ENCODE results near the gene MAST4.
"Not testable (repeated sequence)": the region's sequence is repeated elsewhere in the genome, so short reads cannot be mapped to it uniquely, and the experiment has no call there.

The MAST4 gene

DNA sequence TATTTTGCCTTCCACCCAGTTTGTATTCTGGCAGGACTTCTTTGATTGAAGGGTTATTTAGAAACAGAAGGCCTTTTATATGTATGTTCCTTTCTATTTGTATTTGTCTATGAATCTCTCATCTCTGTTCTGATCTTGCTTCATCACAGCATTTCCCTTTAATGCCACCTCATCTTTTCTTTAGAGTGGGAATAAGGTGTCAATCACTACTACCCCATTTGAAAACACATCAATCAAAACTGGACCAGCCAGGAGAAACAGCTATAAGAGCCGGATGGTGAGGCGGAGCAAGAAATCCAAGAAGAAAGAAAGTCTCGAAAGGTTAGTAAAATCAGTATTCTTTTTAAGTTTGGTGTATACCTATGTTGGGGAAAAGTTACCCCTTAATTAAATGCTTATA, 564.1 kb downstream of the MAST4 start:
- DNase-seq (ENCODE audit: low read depth in 2 of 2): no peak

DNA sequence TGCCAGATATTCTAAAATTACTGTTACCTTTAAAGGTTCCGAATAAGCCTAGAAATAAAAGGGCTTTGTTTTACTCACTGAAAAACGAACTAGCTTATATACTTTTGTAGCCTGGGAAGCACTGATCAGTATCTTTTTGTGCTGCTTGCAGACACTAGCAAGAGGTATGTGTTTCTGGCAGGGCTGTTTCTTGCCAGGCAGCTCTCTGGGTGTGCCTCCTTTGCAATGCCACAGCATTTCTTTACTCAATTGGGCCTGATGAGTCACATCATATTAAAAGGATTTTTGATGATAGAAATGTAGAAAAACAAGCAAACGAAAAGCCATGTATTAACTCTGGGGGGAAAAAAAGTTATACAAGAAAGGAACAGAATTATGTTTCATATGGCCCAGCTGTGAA, 564.8 kb downstream of the MAST4 start:
- no peak for DNase-seq (ENCODE audit: low read depth in 2 of 2)

DNA sequence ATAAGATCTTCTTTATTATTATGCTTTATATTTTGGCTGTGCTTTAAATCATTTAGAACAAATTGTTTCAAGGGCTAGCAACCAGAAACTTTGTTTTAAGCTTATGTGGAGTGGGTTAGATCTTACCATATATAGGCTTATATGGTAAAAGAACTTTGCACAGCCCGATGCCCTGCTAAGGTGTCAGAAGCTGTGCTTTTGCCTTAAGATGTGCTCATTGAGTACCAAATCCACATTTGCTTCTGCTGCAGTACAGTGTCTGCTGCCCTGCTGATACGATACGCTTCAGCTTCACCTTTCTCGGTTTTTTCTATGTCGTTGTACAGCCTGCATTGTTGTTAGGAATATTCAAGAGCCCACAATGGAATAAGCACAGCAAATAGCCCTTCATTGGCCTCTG, 565.6 kb downstream of the MAST4 start:
- DNase-seq (ENCODE audit: low read depth in 2 of 2): no peak

DNA sequence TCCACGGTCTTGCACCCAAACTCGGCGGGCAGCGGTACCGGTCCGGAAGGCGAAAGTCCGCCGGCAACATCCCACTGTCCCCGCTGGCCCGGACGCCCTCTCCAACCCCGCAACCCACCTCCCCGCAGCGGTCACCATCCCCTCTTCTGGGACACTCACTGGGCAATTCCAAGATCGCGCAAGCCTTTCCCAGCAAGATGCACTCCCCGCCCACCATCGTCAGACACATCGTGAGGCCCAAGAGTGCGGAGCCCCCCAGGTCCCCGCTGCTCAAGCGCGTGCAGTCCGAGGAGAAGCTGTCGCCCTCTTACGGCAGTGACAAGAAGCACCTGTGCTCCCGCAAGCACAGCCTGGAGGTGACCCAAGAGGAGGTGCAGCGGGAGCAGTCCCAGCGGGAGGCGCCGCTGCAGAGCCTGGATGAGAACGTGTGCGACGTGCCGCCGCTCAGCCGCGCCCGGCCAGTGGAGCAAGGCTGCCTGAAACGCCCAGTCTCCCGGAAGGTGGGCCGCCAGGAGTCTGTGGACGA, 567.1 kb downstream of the MAST4 start:
- no peak for DNase-seq (ENCODE audit: low read depth in 2 of 2)

DNA sequence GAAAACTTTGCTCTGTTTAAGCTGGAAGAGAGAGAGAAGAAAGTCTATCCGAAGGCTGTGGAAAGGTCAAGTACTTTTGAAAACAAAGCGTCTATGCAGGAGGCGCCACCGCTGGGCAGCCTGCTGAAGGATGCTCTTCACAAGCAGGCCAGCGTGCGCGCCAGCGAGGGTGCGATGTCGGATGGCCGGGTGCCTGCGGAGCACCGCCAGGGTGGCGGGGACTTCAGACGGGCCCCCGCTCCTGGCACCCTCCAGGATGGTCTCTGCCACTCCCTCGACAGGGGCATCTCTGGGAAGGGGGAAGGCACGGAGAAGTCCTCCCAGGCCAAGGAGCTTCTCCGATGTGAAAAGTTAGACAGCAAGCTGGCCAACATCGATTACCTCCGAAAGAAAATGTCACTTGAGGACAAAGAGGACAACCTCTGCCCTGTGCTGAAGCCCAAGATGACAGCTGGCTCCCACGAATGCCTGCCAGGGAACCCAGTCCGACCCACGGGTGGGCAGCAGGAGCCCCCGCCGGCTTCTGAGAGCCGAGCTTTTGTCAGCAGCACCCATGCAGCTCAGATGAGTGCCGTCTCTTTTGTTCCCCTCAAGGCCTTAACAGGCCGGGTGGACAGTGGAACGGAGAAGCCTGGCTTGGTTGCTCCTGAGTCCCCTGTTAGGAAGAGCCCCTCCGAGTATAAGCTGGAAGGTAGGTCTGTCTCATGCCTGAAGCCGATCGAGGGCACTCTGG, 567.8 kb downstream of the MAST4 start:
- DNase-seq (ENCODE audit: low read depth in 2 of 2): no peak

DNA sequence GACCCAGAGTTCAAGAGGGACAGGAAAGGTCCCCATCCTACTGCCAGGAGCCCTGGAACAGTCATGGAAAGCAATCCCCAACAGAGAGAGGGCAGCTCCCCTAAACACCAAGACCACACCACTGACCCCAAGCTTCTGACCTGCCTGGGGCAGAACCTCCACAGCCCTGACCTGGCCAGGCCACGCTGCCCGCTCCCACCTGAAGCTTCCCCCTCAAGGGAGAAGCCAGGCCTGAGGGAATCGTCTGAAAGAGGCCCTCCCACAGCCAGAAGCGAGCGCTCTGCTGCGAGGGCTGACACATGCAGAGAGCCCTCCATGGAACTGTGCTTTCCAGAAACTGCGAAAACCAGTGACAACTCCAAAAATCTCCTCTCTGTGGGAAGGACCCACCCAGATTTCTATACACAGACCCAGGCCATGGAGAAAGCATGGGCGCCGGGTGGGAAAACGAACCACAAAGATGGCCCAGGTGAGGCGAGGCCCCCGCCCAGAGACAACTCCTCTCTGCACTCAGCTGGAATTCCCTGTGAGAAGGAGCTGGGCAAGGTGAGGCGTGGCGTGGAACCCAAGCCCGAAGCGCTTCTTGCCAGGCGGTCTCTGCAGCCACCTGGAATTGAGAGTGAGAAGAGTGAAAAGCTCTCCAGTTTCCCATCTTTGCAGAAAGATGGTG, 568.8 kb downstream of the MAST4 start:
- no peak for DNase-seq (ENCODE audit: low read depth in 2 of 2)

DNA sequence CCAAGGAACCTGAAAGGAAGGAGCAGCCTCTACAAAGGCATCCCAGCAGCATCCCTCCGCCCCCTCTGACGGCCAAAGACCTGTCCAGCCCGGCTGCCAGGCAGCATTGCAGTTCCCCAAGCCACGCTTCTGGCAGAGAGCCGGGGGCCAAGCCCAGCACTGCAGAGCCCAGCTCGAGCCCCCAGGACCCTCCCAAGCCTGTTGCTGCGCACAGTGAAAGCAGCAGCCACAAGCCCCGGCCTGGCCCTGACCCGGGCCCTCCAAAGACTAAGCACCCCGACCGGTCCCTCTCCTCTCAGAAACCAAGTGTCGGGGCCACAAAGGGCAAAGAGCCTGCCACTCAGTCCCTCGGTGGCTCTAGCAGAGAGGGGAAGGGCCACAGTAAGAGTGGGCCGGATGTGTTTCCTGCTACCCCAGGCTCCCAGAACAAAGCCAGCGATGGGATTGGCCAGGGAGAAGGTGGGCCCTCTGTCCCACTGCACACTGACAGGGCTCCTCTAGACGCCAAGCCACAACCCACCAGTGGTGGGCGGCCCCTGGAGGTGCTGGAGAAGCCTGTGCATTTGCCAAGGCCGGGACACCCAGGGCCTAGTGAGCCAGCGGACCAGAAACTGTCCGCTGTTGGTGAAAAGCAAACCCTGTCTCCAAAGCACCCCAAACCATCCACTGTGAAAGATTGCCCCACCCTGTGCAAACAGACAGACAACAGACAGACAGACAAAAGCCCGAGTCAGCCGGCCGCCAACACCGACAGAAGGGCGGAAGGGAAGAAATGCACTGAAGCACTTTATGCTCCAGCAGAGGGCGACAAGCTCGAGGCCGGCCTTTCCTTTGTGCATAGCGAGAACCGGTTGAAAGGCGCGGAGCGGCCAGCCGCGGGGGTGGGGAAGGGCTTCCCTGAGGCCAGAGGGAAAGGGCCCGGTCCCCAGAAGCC, 569.6 kb downstream of the MAST4 start:
- peak; percentile 56 to 72 for DNase-seq (ENCODE audit: low read depth in 2 of 2)

DNA sequence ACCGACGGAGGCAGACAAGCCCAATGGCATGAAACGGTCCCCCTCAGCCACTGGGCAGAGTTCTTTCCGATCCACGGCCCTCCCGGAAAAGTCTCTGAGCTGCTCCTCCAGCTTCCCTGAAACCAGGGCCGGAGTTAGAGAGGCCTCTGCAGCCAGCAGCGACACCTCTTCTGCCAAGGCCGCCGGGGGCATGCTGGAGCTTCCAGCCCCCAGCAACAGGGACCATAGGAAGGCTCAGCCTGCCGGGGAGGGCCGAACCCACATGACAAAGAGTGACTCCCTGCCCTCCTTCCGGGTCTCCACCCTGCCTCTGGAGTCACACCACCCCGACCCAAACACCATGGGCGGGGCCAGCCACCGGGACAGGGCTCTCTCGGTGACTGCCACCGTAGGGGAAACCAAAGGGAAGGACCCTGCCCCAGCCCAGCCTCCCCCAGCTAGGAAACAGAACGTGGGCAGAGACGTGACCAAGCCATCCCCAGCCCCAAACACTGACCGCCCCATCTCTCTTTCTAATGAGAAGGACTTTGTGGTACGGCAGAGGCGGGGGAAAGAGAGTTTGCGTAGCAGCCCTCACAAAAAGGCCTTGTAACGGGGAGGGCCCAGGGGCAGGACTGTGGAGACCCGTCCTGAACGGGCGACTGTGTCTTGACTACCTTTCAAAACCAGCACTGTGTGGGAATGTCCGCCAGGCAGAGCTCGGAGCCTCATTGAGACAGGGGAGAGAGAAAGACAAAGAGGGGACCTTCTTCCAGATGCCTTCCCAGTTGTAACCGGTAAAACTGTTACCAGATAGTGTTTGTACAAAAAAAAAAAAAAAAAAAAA, 570.5 kb downstream of the MAST4 start:
- DNase-seq (ENCODE audit: low read depth in 2 of 2): peak; percentile 33 to 64

DNA sequence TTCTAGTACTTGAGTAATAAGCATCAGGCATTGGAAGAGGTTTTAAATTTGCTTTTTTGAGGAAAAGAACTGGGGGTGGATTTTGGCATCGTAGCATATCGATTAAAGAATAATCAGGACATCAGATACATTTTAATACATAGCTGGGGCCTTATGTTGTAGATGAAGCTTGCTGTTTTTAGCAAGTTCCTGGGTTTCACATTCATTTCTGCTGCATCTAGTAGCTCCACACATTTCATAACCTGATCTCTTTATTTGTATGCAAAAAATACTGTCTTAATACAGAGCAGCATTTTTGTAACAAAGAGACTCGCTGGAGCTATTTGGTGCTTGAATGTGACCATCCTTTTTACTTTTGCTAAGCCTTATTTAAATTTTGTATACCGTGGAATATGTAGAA, 571.9 kb downstream of the MAST4 start:
- DNase-seq (ENCODE audit: low read depth in 2 of 2): no peak

DNA sequence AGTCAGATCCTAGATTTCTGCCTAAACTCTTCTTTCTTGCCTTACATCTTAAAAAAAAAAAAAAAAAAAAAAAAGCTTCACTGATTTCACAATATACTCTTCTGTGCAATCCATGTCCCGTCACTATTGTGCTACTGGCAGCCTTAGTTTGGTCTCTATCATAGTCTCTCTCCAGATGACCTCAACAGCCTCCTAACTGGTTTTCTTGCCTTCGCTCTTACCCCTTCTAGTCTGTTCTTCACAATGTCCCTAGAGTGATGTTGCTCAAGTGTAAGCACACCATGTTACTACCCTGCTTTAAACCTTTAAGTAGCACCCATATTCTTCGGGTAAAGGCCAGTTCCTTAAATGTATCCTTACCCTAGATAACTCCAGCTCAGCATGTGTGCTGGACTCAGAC, 574.6 kb downstream of the MAST4 start:
- no peak for DNase-seq (ENCODE audit: low read depth in 2 of 2)

DNA sequence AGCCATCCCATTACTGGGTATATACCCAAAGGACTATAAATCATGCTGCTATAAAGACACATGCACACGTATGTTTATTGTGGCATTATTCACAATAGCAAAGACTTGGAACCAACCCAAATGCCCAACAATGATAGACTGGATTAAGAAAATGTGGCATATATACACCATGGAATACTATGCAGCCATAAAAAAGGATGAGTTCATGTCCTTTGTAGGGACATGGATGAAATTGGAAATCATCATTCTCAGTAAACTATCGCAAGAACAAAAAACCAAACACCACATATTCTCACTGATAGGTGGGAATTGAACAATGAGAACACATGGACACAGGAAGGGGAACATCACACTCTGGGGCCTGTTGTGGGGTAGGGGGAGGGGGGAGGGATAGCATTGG, 577.2 kb downstream of the MAST4 start:
- DNase-seq (ENCODE audit: low read depth in 2 of 2): not testable (repeated sequence)

DNA sequence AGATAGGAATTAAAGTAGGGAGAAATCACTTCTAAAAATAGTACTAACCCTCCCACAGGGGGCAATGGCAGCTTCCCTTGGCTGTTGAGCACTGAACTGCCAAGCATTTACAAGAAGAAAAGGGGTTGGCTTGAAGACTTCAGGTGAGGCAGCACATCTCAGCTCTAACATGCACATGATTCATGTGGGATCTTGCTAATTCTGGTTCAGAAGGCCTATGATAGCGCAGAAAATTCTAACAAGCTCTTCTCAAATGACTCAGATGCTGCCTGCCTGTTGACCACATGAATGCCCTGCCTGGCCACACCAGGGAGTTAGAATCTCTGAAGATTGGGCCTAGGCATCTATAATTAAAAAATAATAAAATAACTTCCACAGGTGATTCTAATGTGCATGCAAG, 577.8 kb downstream of the MAST4 start:
- no peak for DNase-seq (ENCODE audit: low read depth in 2 of 2)

DNA sequence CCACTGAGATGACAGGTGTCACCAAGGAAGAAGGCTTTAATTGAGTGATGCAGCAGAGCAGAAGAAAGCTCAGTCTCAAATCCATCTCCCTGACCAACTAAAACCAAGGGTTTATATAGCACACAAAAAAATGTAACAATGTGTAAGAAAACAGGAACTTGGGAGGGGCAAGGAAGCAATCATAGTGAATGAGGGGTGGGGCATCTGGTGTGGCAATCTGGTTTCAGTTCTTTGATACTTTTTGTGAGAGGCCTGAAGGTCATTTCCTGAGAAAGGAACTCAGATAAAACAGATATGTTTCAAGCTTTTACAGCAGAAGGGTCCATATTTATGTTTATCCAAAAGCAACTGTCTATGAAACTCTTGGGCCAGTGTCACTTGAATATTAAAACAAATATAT, 580.7 kb downstream of the MAST4 start:
- no peak for DNase-seq (ENCODE audit: low read depth in 2 of 2)

DNA sequence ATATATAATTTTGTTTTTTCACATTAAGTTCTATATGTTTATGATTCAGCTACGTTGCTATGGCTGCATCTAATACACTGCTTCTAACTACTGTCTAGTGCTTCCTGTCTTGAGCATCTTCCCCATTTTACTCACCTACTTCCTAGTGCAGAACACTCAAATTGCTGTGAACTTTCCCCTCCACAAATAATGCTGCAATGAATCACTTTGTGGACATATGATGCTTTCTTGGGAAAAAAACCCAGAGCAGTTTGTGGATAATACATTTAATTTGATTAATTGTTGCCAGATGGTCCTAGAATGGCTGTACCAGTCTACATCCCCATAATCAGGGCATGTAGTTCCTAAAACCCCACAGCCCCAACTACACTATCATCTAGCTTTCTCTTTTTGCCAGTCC, 581.9 kb downstream of the MAST4 start:
- no peak for DNase-seq (ENCODE audit: low read depth in 2 of 2)

DNA sequence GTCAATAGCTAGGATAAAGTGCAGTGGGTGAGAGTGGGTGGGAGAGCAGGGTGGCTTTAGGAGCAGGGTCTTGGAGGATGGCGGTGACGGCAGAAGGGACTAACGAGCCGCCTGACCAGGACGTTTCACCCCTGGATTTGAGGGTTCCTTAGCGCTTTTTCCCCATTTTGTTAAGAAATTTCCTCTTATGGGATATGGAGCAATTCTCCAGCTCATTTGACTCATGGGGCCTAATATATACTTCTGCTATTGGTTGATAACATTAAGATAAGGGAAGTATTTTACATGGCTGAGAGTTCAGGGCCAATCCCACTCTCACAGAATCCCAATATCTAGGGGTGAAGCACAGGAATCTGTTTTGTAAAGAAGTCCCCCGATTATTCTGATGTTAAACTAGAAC, 582.8 kb downstream of the MAST4 start:
- DNase-seq (ENCODE audit: low read depth in 2 of 2): no peak

DNA sequence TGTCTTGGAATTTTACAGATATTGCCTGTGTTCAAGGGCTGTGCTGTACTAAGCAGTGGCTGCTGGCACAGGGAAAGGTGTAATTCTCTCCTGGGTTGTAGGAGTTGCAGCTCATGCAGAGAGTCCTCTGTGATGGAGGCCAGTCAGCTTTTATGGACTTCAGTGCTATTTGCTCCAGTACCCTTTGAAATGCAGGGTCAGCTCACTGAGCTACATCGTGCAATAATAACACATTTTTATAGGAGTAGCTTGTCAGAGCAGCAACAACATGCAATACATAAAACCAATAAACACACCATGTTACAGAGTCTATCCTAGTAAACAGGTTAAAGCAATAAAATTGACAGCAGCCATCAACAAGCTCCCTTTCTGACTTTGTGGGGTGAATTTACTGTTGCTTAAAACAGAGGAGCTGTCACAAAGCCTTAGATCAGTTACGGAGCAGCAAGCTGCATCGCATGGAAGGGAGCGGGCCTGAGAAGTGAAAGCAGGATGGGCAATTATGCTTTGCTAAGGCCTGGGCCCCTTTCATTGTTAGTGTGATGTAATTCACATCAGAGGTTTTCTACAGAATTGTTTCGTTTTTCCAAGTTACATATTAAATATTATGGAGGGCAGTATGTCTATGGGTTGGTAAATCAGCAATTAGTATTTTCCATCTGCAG, 583.6 kb downstream of the MAST4 start:
- DNase-seq (ENCODE audit: low read depth in 2 of 2): no peak

DNA sequence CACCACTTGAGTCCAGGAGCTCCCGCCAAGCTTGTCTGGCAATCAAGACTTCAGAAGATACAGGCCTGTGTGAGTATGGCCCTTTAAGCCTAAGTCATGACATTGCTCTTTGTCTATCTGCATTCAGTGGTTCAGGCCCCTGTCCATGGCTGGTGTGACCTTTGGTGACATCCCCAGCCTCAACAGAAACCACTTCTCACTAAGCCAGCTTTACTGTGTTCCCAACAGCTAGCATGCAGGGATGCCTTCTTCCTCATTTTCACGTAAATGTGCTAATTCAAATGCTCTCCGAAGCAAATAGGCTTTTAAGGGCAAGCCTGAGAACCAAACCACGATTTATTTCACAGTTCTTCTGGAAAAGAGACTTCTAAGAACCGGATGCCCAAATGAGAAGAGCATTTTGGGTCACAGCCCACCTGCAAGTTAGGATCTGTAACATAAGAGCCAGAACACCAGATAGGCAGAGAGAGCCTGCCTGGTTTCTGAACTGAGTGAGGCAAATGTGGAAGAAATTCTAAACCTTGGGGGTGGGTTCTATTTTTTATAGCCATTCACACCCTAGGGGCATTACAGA, 585.5 kb downstream of the MAST4 start:
- no peak for DNase-seq (ENCODE audit: low read depth in 2 of 2)

DNA sequence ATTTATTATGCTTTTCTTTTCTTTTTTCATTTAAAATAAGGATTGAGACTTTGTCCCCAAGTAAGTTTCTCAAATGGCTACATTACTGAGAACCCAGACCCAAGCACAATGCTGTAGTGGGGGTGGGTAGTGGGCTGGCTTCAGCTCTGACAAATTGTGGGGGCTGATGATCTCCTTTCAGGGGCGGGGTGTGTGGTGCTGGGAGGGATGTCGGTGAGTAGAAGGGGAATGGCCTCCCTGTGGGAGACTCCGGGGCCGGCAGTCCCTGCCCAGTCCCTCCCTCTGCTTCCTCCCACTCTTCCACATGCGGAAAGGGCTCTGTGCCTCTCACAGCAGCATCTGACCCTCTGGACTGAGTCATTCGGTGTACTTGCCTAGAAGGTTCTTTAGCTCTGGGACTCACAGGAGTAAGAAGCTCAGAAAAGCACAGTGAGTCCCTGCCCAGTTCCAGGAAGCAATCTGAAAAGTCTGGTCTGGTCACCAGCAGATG, 586.2 kb downstream of the MAST4 start:
- DNase-seq (ENCODE audit: low read depth in 2 of 2): no peak

DNA sequence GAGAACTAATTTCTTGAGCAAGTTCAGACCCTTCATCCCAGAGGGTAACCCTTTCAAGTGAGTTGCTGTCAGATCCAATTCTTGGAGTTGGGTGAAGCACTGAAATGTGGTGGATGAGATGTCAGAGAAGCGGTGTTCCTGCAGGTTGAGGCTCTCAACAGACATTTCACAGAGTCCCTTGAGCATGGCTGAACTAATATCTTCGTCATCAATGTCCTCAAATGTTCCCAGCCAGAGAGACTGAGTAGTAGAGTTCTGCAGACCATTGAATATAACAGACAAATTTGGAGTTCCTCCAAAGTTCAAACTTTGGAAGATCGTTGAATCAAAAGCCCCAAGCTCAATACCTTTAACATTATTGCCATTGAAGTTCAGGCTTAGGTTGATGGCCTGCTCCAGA, 587.7 kb downstream of the MAST4 start:
- DNase-seq (ENCODE audit: low read depth in 2 of 2): no peak

DNA sequence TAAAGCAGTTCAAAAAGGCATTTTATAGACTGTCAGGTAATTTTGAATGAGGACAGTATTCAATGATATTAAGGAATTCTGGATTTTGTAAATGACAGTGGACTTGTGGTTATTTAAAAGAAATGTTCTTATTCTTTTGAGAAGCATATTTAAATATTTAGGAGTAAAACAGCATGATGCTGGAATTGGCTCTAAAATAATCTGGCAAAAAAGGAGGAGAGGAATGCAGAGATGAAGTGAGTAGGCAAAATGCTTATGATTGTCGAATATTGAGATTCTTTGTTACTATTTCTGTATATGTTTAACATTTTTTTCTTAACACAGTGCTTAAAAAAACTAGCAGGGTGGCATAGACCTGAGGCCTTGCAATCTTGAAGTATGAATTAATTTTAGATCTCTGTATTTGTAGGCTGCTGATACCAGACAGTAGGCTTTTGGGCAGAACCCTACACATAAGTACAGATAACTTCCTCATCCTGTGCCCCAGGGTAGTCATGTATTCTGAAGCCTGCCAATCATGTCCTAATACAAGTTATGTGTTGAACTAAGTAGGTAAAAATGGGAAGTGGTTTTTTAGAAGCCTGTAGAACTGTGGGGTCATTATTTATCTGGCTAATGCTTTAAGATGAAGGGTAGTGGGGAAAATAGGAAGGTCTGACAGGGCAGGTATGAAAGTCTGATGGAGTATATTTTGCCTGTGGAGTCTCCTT, 591.0 kb downstream of the MAST4 start:
- DNase-seq (ENCODE audit: low read depth in 2 of 2): no peak
